Esophagus (tissue), 2 donors: ENCODE data around the gene BLVRB. TPM values are rescaled to one million over a fixed set of nuclear protein-coding genes. Genes with fewer than 3 reads are reported as not detected.
"Not testable (repeated sequence)": the region's sequence is repeated elsewhere in the genome, so short reads cannot be mapped to it uniquely, and the experiment has no call there.

Experiments
- H3K27ac ChIP-seq, 2 donors: one replicate each; pipeline ENCODE4 v1.5.1; 2013; ENCODE audit warnings: low read depth in 2 of 2, mild to moderate bottlenecking in 2 of 2, inconsistent platforms in 1 of 2, low read length in 1 of 2, moderate library complexity in 1 of 2
- H3K27me3 ChIP-seq, 2 donors: one replicate each; pipeline ENCODE4 v1.6.1; 2013; ENCODE audit warnings: low read length in 2 of 2, control low read depth in 1 of 2, mild to moderate bottlenecking in 1 of 2; ENCODE audit not compliant: insufficient read depth in 2 of 2, control insufficient read depth in 1 of 2
- H3K36me3 ChIP-seq, 2 donors: one replicate each; pipeline ENCODE4 v1.6.1; 2013; ENCODE audit warnings: low read length in 1 of 2; ENCODE audit not compliant: control insufficient read depth in 2 of 2, insufficient read depth in 2 of 2
- H3K4me1 ChIP-seq, 2 donors: one replicate each; pipeline ENCODE4 v1.6.1; 2013; ENCODE audit warnings: low read length in 1 of 2; ENCODE audit not compliant: control insufficient read depth in 2 of 2, insufficient read depth in 2 of 2
- H3K4me3 ChIP-seq, 2 donors: one replicate each; pipeline ENCODE4 v1.5.1; 2013; ENCODE audit warnings: low read length in 2 of 2, mild to moderate bottlenecking in 2 of 2, low read depth in 1 of 2, moderate library complexity in 1 of 2
- H3K9me3 ChIP-seq, 2 donors: one replicate each; pipeline ENCODE4 v1.6.1; 2013; ENCODE audit warnings: mild to moderate bottlenecking in 2 of 2, low read depth in 1 of 2, low read length in 1 of 2, moderate library complexity in 1 of 2; ENCODE audit not compliant: control insufficient read depth in 2 of 2, insufficient read depth in 1 of 2
- WGBS, 2 donors: extraction: QIAGEN DNeasy Blood & Tissue Kit; methylation state at CpG; one replicate each; pipeline ENCODE4 v1.1.7; 2013; 5-methylcytosine and 5-hydroxymethylcytosine counted together
- polyA plus RNA-seq, 2 donors: library from polyadenylated mRNA; stranded (reverse); fragments of 200-250 nt; gene quantifications; one replicate each; pipeline ENCODE4 v1.2.3, GENCODE V29; 2013
- donor health status: healthy with polysubstance abuse.
- donor health status: Bipolar disorder and iron deficiency.

Gene BLVRB
- polyA plus RNA-seq, 2 donors: 213 to 241 TPM

DNA sequence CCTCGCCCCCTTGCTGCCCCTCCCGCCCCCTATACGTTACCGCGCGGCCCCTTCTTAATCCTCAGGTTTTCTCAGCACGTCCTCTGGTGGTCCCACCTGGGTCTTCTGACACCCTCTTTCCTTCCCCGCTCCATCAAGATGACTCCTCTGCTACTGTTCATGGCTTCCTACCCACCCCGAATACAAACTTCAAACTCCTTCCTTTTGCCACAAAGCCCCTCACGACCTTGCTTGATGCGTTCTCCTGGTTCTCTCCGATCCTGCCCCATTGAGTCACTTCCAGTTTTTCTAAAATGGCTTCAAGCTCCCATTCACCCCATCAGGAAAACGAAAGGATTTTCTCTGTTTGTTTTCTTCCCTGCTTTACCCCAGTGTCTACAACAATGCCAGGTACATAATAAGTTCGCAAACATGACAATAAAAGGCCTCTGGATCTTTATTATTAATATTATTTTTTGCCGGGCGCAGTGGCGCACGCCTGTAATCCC is 20.7 kb downstream of the BLVRB start:
- H3K36me3 ChIP-seq: peaks cover 11 to 24% of the 10 kb centered on the region in 2 donors
- H3K27ac ChIP-seq: peak overlapping the region; percentile 94 to 99
- H3K27me3 ChIP-seq: no peaks in the 10 kb centered on the region
- H3K4me3 ChIP-seq: peak overlapping the region; percentile 76 to 95
- H3K4me1 ChIP-seq: peaks cover 0 to 2% of the 10 kb centered on the region in 2 donors
- 11 to 13% methylated on average over 16 to 18 of the region's 18 CpGs for WGBS, 2 donors
- H3K9me3 ChIP-seq: no peaks in the 10 kb centered on the region

DNA sequence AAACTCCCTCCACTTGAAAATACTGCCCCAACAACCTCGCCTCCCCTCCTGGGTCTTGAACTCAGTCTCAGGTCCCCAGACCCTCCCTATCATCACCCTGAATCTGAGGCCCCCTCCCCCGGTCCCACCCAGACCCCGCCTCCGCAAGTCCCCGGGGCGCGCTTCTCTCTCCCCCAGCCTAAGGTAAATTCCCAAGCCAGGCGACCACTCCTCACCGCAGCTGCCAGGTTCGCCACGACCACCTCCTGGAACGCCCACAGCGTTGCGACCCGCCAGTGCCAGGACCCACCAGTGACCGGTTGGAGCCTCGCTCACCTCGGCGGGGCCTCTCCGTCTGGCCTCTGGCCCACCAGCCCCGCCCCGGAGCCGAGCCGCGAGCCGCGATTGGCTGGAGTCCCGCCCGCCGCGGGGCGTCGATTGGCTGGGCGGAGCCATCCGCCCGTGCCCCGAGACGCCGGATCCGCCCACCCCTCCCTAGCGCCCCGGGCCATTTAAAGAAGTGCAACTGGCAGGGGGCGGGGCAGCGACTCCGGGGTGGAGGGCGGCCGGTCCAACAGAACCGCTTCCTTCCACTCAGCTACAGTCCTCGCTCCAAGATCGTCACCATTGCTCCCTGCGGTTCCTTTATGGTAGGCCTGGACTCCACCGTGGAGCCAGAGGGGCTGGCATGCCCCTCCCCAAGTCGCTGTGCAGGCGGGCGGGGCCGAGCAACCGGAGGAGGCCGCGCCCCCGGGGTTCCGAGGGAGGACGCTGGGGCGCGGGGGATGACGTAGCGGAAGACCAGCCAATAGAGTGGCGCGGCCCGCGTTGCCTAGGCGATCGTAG is 21.3 kb downstream of the BLVRB start, which contains the start of gene SERTAD3:
TSS of gene SERTAD3 (minus strand) at position 336 of the 825 bp plus-strand sequence. CDS start 2,255 bp downstream, outside the sequence.
- Histone ChIP-seq H3K4me3 (peak within 1 kb of the TSS; percentile 76 to 95), H3K27me3 (no peaks in the 10 kb centered on the region), H3K27ac (peak within 1 kb of the TSS; percentile 95 to 99), H3K9me3 (no peaks in the 10 kb centered on the region), H3K4me1 (peaks cover 0 to 2% of the 10 kb centered on the region in 2 donors), H3K36me3 (peaks cover 11 to 24% of the 10 kb centered on the region in 2 donors)
- WGBS, 2 donors: 1% methylated on average over 68 to 72 of the region's 72 CpGs

GRCh38 chr19:40443131-40443999 is 22.2 kb downstream of the BLVRB start:
- peaks cover 11 to 20% of the 10 kb centered on the region in 2 donors for H3K36me3 ChIP-seq
- H3K27me3 ChIP-seq: no peaks in the 10 kb centered on the region
- no peaks in the 10 kb centered on the region for H3K9me3 ChIP-seq
- H3K27ac ChIP-seq: peak overlapping the region; percentile 95 to 99
- H3K4me1 ChIP-seq: peaks cover 0 to 2% of the 10 kb centered on the region in 2 donors
- 0% methylated on average over 51 to 52 of the region's 52 CpGs for WGBS, 2 donors
- peak overlapping the region; percentile 76 to 95 for H3K4me3 ChIP-seq

DNA sequence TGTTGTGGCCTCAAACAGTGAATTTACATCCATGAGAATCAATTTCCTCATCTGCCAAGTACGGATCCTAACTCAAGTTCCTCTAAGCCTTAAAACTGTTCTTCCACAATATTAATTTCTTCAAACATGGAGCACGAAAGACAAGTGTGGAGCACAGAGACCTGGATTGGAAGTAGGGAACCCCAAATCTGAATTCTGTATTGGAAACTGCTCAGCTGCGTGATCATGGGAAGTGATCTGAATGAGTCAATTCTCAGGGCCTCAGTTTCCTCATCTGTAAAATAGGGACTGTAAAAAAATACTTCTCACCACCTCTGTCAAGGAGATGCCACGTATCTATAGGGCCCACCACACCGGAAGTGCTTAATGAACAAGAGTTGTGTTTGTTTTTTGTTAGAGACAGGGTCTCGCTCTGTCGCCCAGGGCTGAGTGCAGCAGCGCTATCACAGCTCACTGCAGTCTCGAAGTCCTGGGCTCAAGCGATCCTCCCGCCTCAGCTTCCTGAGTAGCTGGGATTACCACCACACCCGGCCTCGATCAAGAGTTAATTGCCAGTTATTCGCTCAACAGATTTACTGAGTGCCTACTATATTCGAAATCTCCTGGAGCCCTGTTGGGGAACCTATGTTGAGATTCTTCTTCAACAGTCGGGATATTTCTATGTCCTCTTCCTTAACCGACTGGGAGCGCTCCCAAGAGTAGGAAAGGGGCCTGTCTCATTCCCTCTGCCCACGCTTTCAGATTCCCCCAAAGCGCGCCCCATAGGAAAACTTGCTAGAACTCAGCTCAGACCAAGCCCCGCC is 23.0 kb downstream of the BLVRB start:
- Histone ChIP-seq H3K36me3 (peaks cover 11 to 14% of the 10 kb centered on the region in 2 donors), H3K4me1 (peaks cover 0 to 2% of the 10 kb centered on the region in 2 donors), H3K9me3 (no peaks in the 10 kb centered on the region), H3K4me3 (peak overlapping the region; percentile 14 to 95), H3K27ac (peak overlapping the region; percentile 52 to 84), H3K27me3 (no peaks in the 10 kb centered on the region)
- WGBS, 2 donors: 15% methylated on average over 22 of the region's 22 CpGs

DNA sequence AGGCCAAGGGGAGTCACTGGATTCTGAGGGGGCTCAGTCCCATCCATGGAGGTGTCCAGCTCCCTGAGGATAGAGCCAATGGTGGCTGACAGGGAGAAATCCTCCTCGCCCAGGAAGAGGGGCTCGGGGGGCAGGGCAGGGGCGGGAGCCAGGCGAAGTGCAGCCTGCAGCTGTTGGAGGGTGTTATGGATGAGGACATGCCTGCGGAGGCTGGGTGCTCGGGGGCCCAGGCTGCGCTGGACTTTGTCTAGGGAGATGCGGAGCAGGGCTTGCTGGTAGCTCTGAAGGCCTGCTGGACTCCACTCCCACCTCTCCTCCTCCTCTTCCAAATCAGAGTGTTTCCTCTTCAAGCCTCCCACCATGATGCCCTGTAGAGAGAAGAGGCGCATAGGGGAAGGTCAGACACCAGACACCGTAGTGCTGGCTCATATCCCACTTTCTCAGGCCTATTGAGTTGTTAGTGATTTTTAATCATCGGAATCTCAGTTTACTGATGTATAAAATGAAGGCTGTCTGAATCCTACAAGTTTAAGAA is 23.8 kb downstream of the BLVRB start:
- H3K9me3 ChIP-seq: no peaks in the 10 kb centered on the region
- H3K36me3 ChIP-seq: peaks cover 11 to 14% of the 10 kb centered on the region in 2 donors
- H3K4me3 ChIP-seq: no peak overlapping the region
- H3K4me1 ChIP-seq: peaks cover 0 to 2% of the 10 kb centered on the region in 2 donors
- H3K27ac ChIP-seq: no peak overlapping the region
- WGBS, 2 donors: 79 to 85% methylated on average over 11 of the region's 11 CpGs
- H3K27me3 ChIP-seq: no peaks in the 10 kb centered on the region

GRCh38 chr19:40438284-40438683 is 27.3 kb downstream of the BLVRB start:
- Histone ChIP-seq H3K27me3 (no peaks in the 10 kb centered on the region), H3K27ac (no peak overlapping the region), H3K36me3 (peaks cover 11 to 14% of the 10 kb centered on the region in 2 donors), H3K4me1 (peaks cover 2% of the 10 kb centered on the region in 2 donors), H3K4me3 (no peak overlapping the region), H3K9me3 (no peaks in the 10 kb centered on the region)
- 93 to 96% methylated on average over 3 of the region's 3 CpGs for WGBS, 2 donors

GRCh38 chr19:40433391-40434216 is 31.9 kb downstream of the BLVRB start:
- H3K4me1 ChIP-seq: peaks cover 2% of the 10 kb centered on the region in 2 donors
- no peaks in the 10 kb centered on the region for H3K36me3 ChIP-seq
- no peaks in the 10 kb centered on the region for H3K27me3 ChIP-seq
- H3K9me3 ChIP-seq: no peaks in the 10 kb centered on the region
- peak overlapping the region; percentile 36 to 63 for H3K4me3 ChIP-seq
- 2% methylated on average over 49 to 50 of the region's 50 CpGs for WGBS, 2 donors
- H3K27ac ChIP-seq: peak overlapping the region; percentile 94 to 99

GRCh38 chr19:40432760-40433159 is 32.8 kb downstream of the BLVRB start:
- peak overlapping the region in 1 of 2 donors; percentile 63 for H3K4me3 ChIP-seq
- 40 to 46% methylated on average over 7 of the region's 7 CpGs for WGBS, 2 donors
- H3K27ac ChIP-seq: peak overlapping the region; percentile 94 to 99

More at GRCh38 chr19:40432760-40433159, 32.8 kb downstream of the BLVRB start:
- H3K4me1 ChIP-seq, H3K9me3 ChIP-seq, H3K27me3 ChIP-seq, H3K36me3 ChIP-seq: not testable (repeated sequence)
